Sigmoid colon (tissue), 7 donors: ENCODE measurements around the gene SLC9A7. TPM values are rescaled to one million over a fixed set of nuclear protein-coding genes. Genes with fewer than 3 reads are reported as not detected.

ENCODE experiments used
- DNase-seq: peaks from one replicate; pipeline ENCODE4 v3.0.0-alpha.2; 2019
- H3K27ac ChIP-seq, 4 donors: fragments of 200-600 bp; sonication (generic); one replicate each; pipeline ENCODE4 v1.5.1; 2016 to 2019; ENCODE audit warnings: mild to moderate bottlenecking in 1 of 4
- H3K27me3 ChIP-seq, 3 donors: fragments of 200-600 bp; sonication (generic); one replicate each; pipeline ENCODE4 v1.5.1; 2019; ENCODE audit warnings: mild to moderate bottlenecking in 1 of 3
- H3K36me3 ChIP-seq, 4 donors: fragments of 200-600 bp; sonication (generic); one replicate each; pipeline ENCODE4 v1.5.1; 2016 to 2019
- H3K4me1 ChIP-seq, 4 donors: fragments of 200-600 bp; sonication (generic); one replicate each; pipeline ENCODE4 v1.5.1; 2017 to 2019
- H3K4me3 ChIP-seq, 4 donors: fragments of 200-600 bp; sonication (generic); one replicate each; pipeline ENCODE4 v1.5.1; 2017 to 2019; ENCODE audit warnings: mild to moderate bottlenecking in 2 of 4, moderate library complexity in 1 of 4
- H3K9me3 ChIP-seq, 4 donors: fragments of 200-600 bp in 3 of 4; sonication (generic) in 3 of 4; one replicate each; pipeline versions ENCODE4 v1.5.1 to v1.6.1; 2013 to 2019
- CTCF ChIP-seq, 4 experiments: fragments of 450-650 bp in 3 of 4; fragments of 200-600 bp in 1 of 4; IDR thresholded peaks; one replicate each; pipeline ENCODE4 v1.5.1; 2016 to 2019; ENCODE audit warnings: antibody characterized with exemption in 4 of 4, mild to moderate bottlenecking in 3 of 4, moderate library complexity in 2 of 4
- EP300 ChIP-seq, 4 donors: sonication (generic); formaldehyde crosslinking; IDR thresholded peaks; one replicate each; pipeline ENCODE4 v1.6.1; 2017; ENCODE audit warnings: antibody characterized with exemption in 4 of 4
- POLR2A ChIP-seq, 2 donors: fragments of 450-650 bp; IDR thresholded peaks; one replicate each; pipeline ENCODE4 v1.6.1; 2016; ENCODE audit warnings: antibody characterized with exemption in 2 of 2, mild to moderate bottlenecking in 2 of 2, moderate library complexity in 2 of 2
- POLR2AphosphoS5 ChIP-seq, 4 donors: sonication (generic); formaldehyde crosslinking; IDR thresholded peaks; one replicate each; pipeline ENCODE4 v1.6.1; 2017; ENCODE audit warnings: antibody characterized with exemption in 4 of 4
- WGBS, 2 donors: extraction: QIAGEN DNeasy Blood & Tissue Kit; methylation state at CpG; one replicate each; pipeline ENCODE4 v1.1.7; 2013; 5-methylcytosine and 5-hydroxymethylcytosine counted together
- intact Hi-C: fragments of 100-400 bp; cut with DNase I; formaldehyde crosslinking; loops from one replicate; pipeline ENCODE4 v1.15.1; 2023
- polyA plus RNA-seq, 3 donors: library from polyadenylated mRNA; stranded (reverse); fragments of 200-250 nt; gene quantifications; one replicate each; pipeline ENCODE4 v1.2.3, GENCODE V29; 2013
- total RNA-seq, 4 donors: library from RNA; depleted of rRNA; stranded (reverse); fragments of >200 nt; gene quantifications; one replicate each; pipeline ENCODE4 v1.1.0, GENCODE V29; 2016
- donor health status: healthy with polysubstance abuse.
- donor health status: Bipolar disorder and iron deficiency.
- donor health status: healthy.

The SLC9A7 gene
- total and polyA plus RNA-seq, 7 donors: under 0.01 to 8.8 (median 2.9) TPM

GRCh38 chrX:46755671-46756070, 3.2 kb downstream of the SLC9A7 start:
- intact Hi-C loops: loop anchor here (5.0 to 10.0 kb wide), 5 partner anchors 37 to 277 kb away; partner anchors contain the start of genes JADE3 and RP2
- H3K9me3 ChIP-seq: no peaks in the 10 kb centered on the region
- H3K36me3 ChIP-seq: no peaks in the 10 kb centered on the region
- H3K4me3 ChIP-seq: no peak overlapping the region
- H3K4me1 ChIP-seq: peaks cover 0 to 9% (median 3%) of the 10 kb centered on the region in 4 donors
- no peak overlapping the region for H3K27ac ChIP-seq
- 85 to 90% methylated on average over 10 of the region's 10 CpGs for WGBS, 2 donors
- TF ChIP-seq POLR2A (IDR thresholded peaks at IDR 0.05) (no peak), EP300 (IDR thresholded peaks at IDR 0.05) (no peak), POLR2AphosphoS5 (IDR thresholded peaks at IDR 0.05) (no peak), CTCF (IDR thresholded peaks at IDR 0.05) (no peak)
- H3K27me3 ChIP-seq: no peaks in the 10 kb centered on the region
- DNase-seq: no peak

- TF ChIP-seq POLR2AphosphoS5 (IDR thresholded peaks at IDR 0.05) (no peak), POLR2A (IDR thresholded peaks at IDR 0.05) (no peak), EP300 (IDR thresholded peaks at IDR 0.05) (no peak), CTCF (IDR thresholded peaks at IDR 0.05) (no peak)
- Histone ChIP-seq H3K4me3 (no peak overlapping the region), H3K27me3 (no peaks in the 10 kb centered on the region), H3K4me1 (peaks cover 0 to 7% (median 2%) of the 10 kb centered on the region in 4 donors), H3K9me3 (no peaks in the 10 kb centered on the region), H3K36me3 (no peaks in the 10 kb centered on the region), H3K27ac (no peak overlapping the region)
- no peak for DNase-seq
- intact Hi-C loops: loop anchor here (5.0 to 10.0 kb wide), 5 partner anchors 38 to 278 kb away; partner anchors contain the start of genes JADE3 and RP2
- WGBS, 2 donors: 52 to 77% methylated on average over 3 of the region's 3 CpGs
These were observed 4.3 kb downstream of the SLC9A7 start for GRCh38 chrX:46754586-46755061.

GRCh38 chrX:46754036-46754435, 4.9 kb downstream of the SLC9A7 start:
- intact Hi-C loops: loop anchor here (10.0 kb wide), 1 partner anchor 81 kb away; the partner anchor contains the start of gene RP2
- no peaks in the 10 kb centered on the region for H3K36me3 ChIP-seq
- H3K27ac ChIP-seq: no peak overlapping the region
- no peaks in the 10 kb centered on the region for H3K9me3 ChIP-seq
- peaks cover 0 to 4% (median 0%) of the 10 kb centered on the region in 4 donors for H3K4me1 ChIP-seq
- no peak overlapping the region for H3K4me3 ChIP-seq
- H3K27me3 ChIP-seq: no peaks in the 10 kb centered on the region
- no peak for DNase-seq
- TF ChIP-seq EP300 (IDR thresholded peaks at IDR 0.05) (no peak), POLR2A (IDR thresholded peaks at IDR 0.05) (no peak)

- no peaks in the 10 kb centered on the region for H3K36me3 ChIP-seq
- DNase-seq: no peak
- H3K27ac ChIP-seq: no peak overlapping the region
- WGBS, 2 donors: 66 to 90% methylated on average over 1 of the region's 1 CpG
- TF ChIP-seq EP300 (IDR thresholded peaks at IDR 0.05): no peak
- no peak for TF ChIP-seq POLR2A (IDR thresholded peaks at IDR 0.05)
- TF ChIP-seq CTCF (IDR thresholded peaks at IDR 0.05): no peak
- TF ChIP-seq POLR2AphosphoS5 (IDR thresholded peaks at IDR 0.05): no peak
- no peaks in the 10 kb centered on the region for H3K27me3 ChIP-seq
- intact Hi-C loops: loop anchor here (10.0 kb wide), 1 partner anchor 84 kb away; the partner anchor contains the start of gene RP2
- H3K4me1 ChIP-seq: no peaks in the 10 kb centered on the region
- H3K4me3 ChIP-seq: no peak overlapping the region
- H3K9me3 ChIP-seq: no peaks in the 10 kb centered on the region
These were observed 8.0 kb downstream of the SLC9A7 start for GRCh38 chrX:46750889-46751288.

GRCh38 chrX:46744009-46744408, 14.9 kb downstream of the SLC9A7 start:
- H3K27ac ChIP-seq: no peak overlapping the region
- WGBS, 2 donors: 59 to 63% methylated on average over 3 of the region's 3 CpGs
- TF ChIP-seq EP300 (IDR thresholded peaks at IDR 0.05) (no peak), CTCF (IDR thresholded peaks at IDR 0.05) (no peak), POLR2A (IDR thresholded peaks at IDR 0.05) (no peak), POLR2AphosphoS5 (IDR thresholded peaks at IDR 0.05) (no peak)
- no peaks in the 10 kb centered on the region for H3K36me3 ChIP-seq
- no peak overlapping the region for H3K4me3 ChIP-seq
- DNase-seq: no peak
- H3K27me3 ChIP-seq: no peaks in the 10 kb centered on the region
- H3K4me1 ChIP-seq: no peaks in the 10 kb centered on the region
- intact Hi-C loops: no loop called here
- H3K9me3 ChIP-seq: no peaks in the 10 kb centered on the region
